ENCODE data around the gene FXN.

GRCh38 chr9:69140123-69140735, 104.7 kb downstream of the FXN start:
- TF ChIP-seq CTCF (IDR thresholded peaks at IDR 0.05; ENCODE audit: insufficient read depth, low read depth, low read length) (no peak), EZH2 (IDR thresholded peaks at IDR 0.05; ENCODE audit: insufficient read depth, low read length) (no peak)
